Kidney glomerular epithelial cell (primary cell): ENCODE results near the gene RET.
"Not testable (repeated sequence)": the region's sequence is repeated elsewhere in the genome, so short reads cannot be mapped to it uniquely, and the experiment has no call there.

ENCODE experiments used
- DNase-seq: peaks from one replicate; lab custom pipeline; 2025; lab: John Stamatoyannopoulos, UW

RET gene

DNA sequence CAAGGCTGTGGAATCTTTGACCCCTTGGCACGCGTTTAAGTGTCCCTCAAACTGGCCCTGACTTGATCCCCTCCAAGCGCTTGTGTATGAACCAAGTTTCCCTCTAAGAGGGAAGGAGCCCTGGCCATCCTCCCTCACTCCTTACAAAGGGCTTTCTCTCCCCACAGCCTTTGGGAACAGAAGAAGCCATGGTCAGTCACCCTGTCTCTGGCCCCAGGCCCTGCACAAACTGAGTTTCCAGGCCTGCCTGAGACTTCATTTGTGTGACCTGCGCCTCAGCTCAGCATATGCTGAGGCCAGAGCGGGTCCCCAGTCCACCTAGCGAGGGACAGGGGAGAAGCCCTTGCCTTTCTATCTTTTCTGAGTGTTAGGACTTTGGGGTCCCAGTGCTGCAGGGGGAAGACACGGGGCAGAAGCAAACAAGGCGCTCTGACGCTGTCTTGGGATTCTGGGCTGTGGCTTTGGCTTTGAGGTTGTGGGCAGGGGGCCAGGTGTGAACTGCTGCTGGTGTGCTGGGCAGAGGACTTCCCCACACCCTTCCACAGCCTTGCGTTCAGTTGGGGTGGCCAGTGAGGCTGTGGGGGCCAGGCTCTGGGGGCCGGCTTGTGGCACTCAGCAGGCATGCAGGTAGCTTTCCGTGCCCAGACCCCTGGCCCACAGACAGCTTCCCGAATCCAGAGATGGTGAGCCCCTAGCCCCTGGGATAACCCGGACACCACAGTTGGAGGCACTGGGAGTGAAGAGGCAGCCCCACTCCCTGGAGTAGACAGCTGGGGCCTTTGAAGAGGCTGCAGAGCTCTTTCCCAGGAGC is 1.5 kb downstream of the RET start:
- no peak for DNase-seq

GRCh38 chr10:43078986-43079273 is 2.1 kb downstream of the RET start:
- DNase-seq, result no peak

- DNase-seq, result no peak
Observed at GRCh38 chr10:43079856-43080255, 3.0 kb downstream of the RET start.

GRCh38 chr10:43082087-43082486 is 5.2 kb downstream of the RET start:
- no peak for DNase-seq

GRCh38 chr10:43082746-43083145 is 5.9 kb downstream of the RET start:
- DNase-seq, result no peak

GRCh38 chr10:43083764-43084163 is 6.9 kb downstream of the RET start:
- no peak for DNase-seq

- DNase-seq, result no peak
Observed at GRCh38 chr10:43084812-43085211, 7.9 kb downstream of the RET start.

GRCh38 chr10:43086321-43086942 is 9.6 kb downstream of the RET start:
- no peak for DNase-seq

DNA sequence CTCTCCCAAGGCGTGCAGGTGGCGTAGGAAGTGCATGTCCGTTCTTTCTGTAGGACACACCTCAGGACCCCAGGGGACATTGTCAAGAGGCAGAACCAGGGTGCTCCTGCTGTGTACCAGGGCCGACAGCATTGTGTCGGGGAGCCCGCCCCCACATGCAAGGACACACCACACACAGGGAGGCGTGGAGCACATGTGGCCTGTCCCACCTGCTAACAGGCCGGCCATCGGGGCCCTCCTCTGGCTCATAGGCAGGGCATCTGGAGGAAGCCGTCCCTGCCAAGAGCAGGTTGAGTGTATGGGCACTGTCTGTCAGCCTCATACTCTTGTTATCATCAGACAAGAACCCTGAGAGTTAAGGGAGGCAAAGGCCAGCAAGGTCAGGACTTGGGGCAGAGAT is 12.7 kb downstream of the RET start:
- no peak for DNase-seq

GRCh38 chr10:43090188-43090587 is 13.3 kb downstream of the RET start:
- no peak for DNase-seq

DNA sequence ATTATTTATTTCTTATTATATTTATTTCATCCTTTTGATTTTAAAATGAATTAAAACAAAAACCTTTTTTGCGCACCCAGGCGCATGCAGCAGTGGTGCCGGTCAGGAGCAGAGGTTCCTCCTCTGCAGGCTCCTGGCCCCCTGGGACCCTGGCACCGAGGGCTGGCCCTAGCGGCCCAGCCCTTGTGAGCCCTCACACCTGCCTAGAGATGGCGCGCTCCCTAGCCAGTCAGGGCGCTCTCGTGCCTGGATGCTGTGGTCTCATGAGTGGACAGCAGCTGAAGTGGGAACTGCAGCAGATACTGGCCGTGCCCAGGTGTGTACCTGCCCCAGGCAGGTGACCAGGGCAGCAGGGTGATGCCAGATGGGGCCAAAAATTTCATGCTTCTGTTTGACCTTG is 13.8 kb downstream of the RET start:
- no peak for DNase-seq

GRCh38 chr10:43091846-43092245 is 15.0 kb downstream of the RET start:
- DNase-seq, result no peak

- no peak for DNase-seq
Observed at GRCh38 chr10:43093423-43094076, 16.7 kb downstream of the RET start.

GRCh38 chr10:43094085-43094484 is 17.2 kb downstream of the RET start:
- no peak for DNase-seq

DNA sequence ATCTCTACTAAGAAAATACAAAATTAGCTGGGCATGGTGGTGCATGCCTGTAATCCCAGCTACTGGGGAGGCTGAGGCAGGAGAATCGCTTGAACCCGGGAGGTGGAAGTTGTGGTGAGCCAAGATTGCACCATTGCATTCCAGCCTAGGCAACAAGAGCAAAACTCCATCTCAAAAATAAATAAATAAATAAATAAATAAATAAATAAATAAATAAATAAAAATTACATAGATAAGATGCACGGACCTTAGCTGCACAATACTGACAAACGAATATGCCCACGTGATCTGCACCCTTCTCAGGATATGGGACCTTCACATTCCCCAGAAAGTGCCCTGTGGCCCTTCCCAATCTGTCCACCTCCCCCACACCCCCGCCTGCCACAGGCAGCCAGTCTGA is 22.5 kb downstream of the RET start:
- not testable (repeated sequence) for DNase-seq

- DNase-seq, result no peak
Observed at GRCh38 chr10:43099928-43100327, 23.1 kb downstream of the RET start.

GRCh38 chr10:43100366-43100765 is 23.5 kb downstream of the RET start:
- no peak for DNase-seq

DNA sequence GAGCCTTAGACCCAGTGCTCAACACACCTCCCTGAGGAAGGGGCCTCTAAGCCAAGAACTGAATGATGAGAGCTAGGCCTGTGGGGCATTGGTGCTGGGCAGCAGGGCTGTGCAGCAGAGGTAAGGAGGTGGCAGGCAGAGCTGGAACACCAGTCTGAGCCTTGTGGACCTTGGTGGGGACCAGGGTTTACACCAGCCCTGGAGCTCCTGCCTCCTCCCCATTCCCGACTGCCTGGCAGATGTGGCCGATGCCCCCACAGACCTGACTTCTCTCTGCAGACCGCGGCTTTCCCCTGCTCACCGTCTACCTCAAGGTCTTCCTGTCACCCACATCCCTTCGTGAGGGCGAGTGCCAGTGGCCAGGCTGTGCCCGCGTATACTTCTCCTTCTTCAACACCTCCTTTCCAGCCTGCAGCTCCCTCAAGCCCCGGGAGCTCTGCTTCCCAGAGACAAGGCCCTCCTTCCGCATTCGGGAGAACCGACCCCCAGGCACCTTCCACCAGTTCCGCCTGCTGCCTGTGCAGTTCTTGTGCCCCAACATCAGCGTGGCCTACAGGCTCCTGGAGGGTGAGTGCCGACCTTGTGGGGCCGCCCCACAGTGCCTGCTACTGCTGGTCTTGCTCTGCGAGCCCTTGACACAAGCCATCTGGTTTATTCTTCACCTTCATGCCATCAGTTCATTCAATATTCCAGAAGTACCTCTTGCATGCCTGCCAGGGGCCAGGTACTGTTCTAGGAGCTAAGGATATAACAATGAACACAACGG is 25.4 kb downstream of the RET start:
- DNase-seq, result no peak

DNA sequence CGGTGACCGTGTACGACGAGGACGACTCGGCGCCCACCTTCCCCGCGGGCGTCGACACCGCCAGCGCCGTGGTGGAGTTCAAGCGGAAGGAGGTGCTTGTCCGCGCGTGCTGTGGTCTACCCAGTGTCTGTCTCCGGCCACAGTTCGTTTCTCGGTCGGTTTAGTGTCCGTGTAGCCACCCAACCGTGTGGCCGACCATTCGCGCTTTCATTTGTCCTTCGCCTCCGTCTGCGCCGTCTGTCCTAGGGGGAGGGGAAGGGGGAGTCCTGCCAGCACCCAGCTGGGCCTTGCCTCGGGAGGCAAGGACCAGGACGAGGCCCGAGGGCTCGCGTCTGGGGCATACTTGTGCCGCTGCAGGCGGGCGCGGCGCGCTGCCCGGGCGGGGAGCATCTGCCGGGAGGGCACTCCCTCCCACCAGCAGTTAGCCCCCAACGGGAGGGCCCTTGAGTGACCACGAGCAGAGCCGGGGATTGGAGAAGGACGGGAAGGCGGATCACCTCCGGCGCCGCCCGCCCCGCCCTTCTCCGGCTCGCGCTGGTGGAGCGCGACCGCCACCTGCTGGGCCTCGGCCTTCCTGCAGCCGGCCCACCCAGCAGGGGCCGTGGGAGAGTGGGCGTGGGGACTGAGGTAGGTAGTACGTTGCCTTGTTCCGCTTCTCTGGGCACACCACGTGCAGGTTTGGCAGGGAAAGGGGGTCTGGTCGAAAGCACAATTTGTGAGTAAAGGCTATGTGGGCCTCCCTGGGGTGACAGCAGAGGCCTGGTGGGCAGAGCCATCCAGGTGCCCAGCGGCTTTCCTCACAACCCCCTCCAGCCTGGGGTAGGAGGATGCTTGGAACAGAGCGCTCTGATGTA is 28.5 kb downstream of the RET start:
- DNase-seq, result peak; percentile 49

GRCh38 chr10:43105956-43106229 is 29.0 kb downstream of the RET start:
- DNase-seq, result no peak

GRCh38 chr10:43106256-43107091 is 29.6 kb downstream of the RET start:
- no peak for DNase-seq
